GM12872 (cell line): Measurements from ENCODE around the gene AUTS2.
A peak's percentile ranks its signal among the peaks of the same experiment; 100 is the strongest.

ENCODE experiments used
- CTCF ChIP-seq: IDR thresholded peaks from 3 replicates; pipeline ENCODE4 v1.5.1; 2011; ENCODE audit warnings: low read depth, mild to moderate bottlenecking, low read length, moderate library complexity; ENCODE audit not compliant: insufficient read depth

The AUTS2 gene

GRCh38 chr7:69919426-69920111 is 321.3 kb downstream of the AUTS2 start:
- TF ChIP-seq CTCF: no peak

GRCh38 chr7:69920797-69921196 is 322.5 kb downstream of the AUTS2 start:
- TF ChIP-seq CTCF: no peak

GRCh38 chr7:69922026-69922803 is 323.9 kb downstream of the AUTS2 start:
- TF ChIP-seq CTCF: no peak

- TF ChIP-seq CTCF: no peak
These were observed 329.2 kb downstream of the AUTS2 start for GRCh38 chr7:69927461-69927860.

- no peak for TF ChIP-seq CTCF
These were observed 330.3 kb downstream of the AUTS2 start for GRCh38 chr7:69928621-69929020.

- no peak for TF ChIP-seq CTCF
These were observed 331.3 kb downstream of the AUTS2 start for GRCh38 chr7:69929622-69930021.

GRCh38 chr7:69932034-69932628 is 333.9 kb downstream of the AUTS2 start:
- peak; percentile 42; the same call in 2 of the 3 replicates for TF ChIP-seq CTCF
